ENCODE results near the gene KIF26B. TPM values are rescaled to one million over a fixed set of nuclear protein-coding genes. Genes with fewer than 3 reads are reported as not detected.

KIF26B gene
- total and polyA plus RNA-seq, 8 donors = 0.27 to 4.5 (median 0.63) TPM

GRCh38 chr1:245389873-245390272 is 235.1 kb downstream of the KIF26B start:
- no peak overlapping the region for H3K4me3 ChIP-seq
- FAIRE-seq = no peak
- H3K27ac ChIP-seq = no peak overlapping the region
- ATAC-seq = no peak
- peaks cover 0 to 3% (median 0%) of the 10 kb centered on the region in 4 donors for H3K27me3 ChIP-seq
- TF ChIP-seq CTCF (IDR thresholded peaks at IDR 0.05) = no peak
- H3K4me1 ChIP-seq = no peaks in the 10 kb centered on the region
- intact Hi-C loops (cut with DNase I) = loop anchor here in 1 of 3 donors (10.0 kb wide), 1 partner anchor 235 kb away; the partner anchor contains the start of gene KIF26B
- WGBS, 2 donors = 89 to 92% methylated on average over 7 of the region's 7 CpGs
- H3K36me3 ChIP-seq = no peaks in the 10 kb centered on the region
- no peak for DNase-seq
- no peaks in the 10 kb centered on the region for H3K9me3 ChIP-seq

DNA sequence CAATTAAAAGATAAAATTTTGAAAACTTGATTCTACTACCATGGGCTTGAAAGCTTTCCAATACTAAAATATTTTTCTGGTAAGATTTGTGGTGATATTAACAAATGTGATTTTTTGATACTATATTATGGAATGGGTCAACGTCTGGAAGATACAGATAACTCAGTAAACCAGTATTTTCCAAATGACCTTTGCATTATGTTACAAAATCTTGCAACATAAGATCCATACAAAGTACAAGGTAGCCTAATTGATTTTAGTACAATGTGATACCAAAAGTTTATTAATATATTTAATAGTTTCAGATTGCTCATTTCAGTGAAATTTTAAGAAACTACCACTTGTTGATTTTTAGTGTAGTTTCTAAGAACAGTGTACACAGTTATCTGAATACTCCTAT is 236.2 kb downstream of the KIF26B start:
- Histone ChIP-seq H3K4me3 (no peak overlapping the region), H3K27me3 (no peaks in the 10 kb centered on the region), H3K4me1 (no peaks in the 10 kb centered on the region), H3K27ac (no peak overlapping the region), H3K9me3 (no peaks in the 10 kb centered on the region), H3K36me3 (no peaks in the 10 kb centered on the region)
- FAIRE-seq (no peak), ATAC-seq (no peak), DNase-seq (no peak)
- 55 to 61% methylated on average over 1 of the region's 1 CpG for WGBS, 2 donors
- intact Hi-C loops (cut with DNase I) = no loop called here
- TF ChIP-seq CTCF (IDR thresholded peaks at IDR 0.05) = no peak

- WGBS, 2 donors = 59% methylated on average over 3 of the region's 3 CpGs
- intact Hi-C loops (cut with DNase I) = no loop called here
- no peak for TF ChIP-seq CTCF (IDR thresholded peaks at IDR 0.05)
- ATAC-seq = no peak
- FAIRE-seq = no peak
- Histone ChIP-seq H3K9me3 (no peaks in the 10 kb centered on the region), H3K4me3 (no peak overlapping the region), H3K4me1 (no peaks in the 10 kb centered on the region), H3K36me3 (no peaks in the 10 kb centered on the region), H3K27ac (no peak overlapping the region), H3K27me3 (no peaks in the 10 kb centered on the region)
- DNase-seq = no peak
Observed at GRCh38 chr1:245393694-245394093, 238.9 kb downstream of the KIF26B start.

DNA sequence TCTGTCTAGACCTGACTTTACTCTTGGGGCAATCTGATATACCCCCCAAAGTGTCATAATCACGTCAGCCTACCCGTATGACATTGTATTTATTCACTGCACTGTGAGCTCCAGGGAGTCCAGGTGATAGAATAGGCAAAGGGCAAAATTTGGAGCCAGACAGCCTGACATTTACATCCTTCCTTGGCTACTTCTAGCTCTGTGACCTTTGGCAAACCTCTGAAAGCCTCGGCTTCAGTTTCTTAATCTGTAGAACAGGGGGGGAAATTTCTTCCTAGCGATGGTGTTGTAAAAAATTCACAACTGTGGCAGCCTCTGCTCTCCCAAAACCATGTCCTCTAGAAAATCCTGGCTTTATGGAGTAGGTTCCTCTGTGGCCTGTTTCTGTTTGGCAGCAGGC is 240.9 kb downstream of the KIF26B start:
- WGBS, 2 donors = 47 to 63% methylated on average over 4 of the region's 4 CpGs
- DNase-seq (no peak), ATAC-seq (no peak), FAIRE-seq (no peak)
- Histone ChIP-seq H3K4me3 (no peak overlapping the region), H3K9me3 (no peaks in the 10 kb centered on the region), H3K27ac (no peak overlapping the region), H3K27me3 (no peaks in the 10 kb centered on the region), H3K4me1 (no peaks in the 10 kb centered on the region), H3K36me3 (no peaks in the 10 kb centered on the region)
- TF ChIP-seq CTCF (IDR thresholded peaks at IDR 0.05) = no peak
- intact Hi-C loops (cut with DNase I) = no loop called here

- H3K27me3 ChIP-seq = no peaks in the 10 kb centered on the region
- H3K9me3 ChIP-seq = no peaks in the 10 kb centered on the region
- intact Hi-C loops (cut with DNase I) = no loop called here
- DNase-seq (no peak), FAIRE-seq (no peak), ATAC-seq (no peak)
- H3K27ac ChIP-seq = no peak overlapping the region
- WGBS, 2 donors = 35 to 41% methylated on average over 2 of the region's 2 CpGs
- no peak overlapping the region for H3K4me3 ChIP-seq
- H3K36me3 ChIP-seq = no peaks in the 10 kb centered on the region
- TF ChIP-seq CTCF (IDR thresholded peaks at IDR 0.05) = no peak
- H3K4me1 ChIP-seq = no peaks in the 10 kb centered on the region
Observed at GRCh38 chr1:245396615-245397014, 241.8 kb downstream of the KIF26B start.

Measured in pancreas (tissue), 10 donors.